Hepatocyte (in vitro differentiated cells): ENCODE data around the gene OR51E1. TPM values are rescaled to one million over a fixed set of nuclear protein-coding genes. Genes with fewer than 3 reads are reported as not detected.

Experiments
- DNase-seq: peaks from one replicate; pipeline ENCODE4 v3.0.0-alpha.2; 2016; ENCODE audit warnings: low spot score
- H2AFZ ChIP-seq: fragments of 200-600 bp; sonication (generic); 2 replicates; pipeline ENCODE4 v1.6.0; 2016; ENCODE audit warnings: antibody characterized with exemption, mild to moderate bottlenecking
- H3K27ac ChIP-seq: fragments of 200-600 bp; sonication (generic); 2 replicates; pipeline ENCODE4 v1.5.1; 2016; ENCODE audit warnings: mild to moderate bottlenecking
- H3K27me3 ChIP-seq: fragments of 200-600 bp; sonication (generic); 2 replicates; pipeline ENCODE4 v1.6.1; 2016
- H3K36me3 ChIP-seq: fragments of 200-600 bp; sonication (generic); replicated peaks from 2 replicates; pipeline ENCODE4 v1.5.1; 2016; ENCODE audit warnings: low read depth; ENCODE audit not compliant: insufficient read depth
- H3K4me1 ChIP-seq: fragments of 200-600 bp; sonication (generic); 2 replicates; pipeline ENCODE4 v1.5.1; 2016; ENCODE audit warnings: mild to moderate bottlenecking, moderate library complexity; ENCODE audit not compliant: insufficient read depth
- H3K4me2 ChIP-seq: fragments of 200-600 bp; sonication (generic); 2 replicates; pipeline ENCODE4 v1.6.0; 2016
- H3K4me3 ChIP-seq: fragments of 200-600 bp; sonication (generic); 2 replicates; pipeline ENCODE4 v1.5.1; 2016; ENCODE audit warnings: mild to moderate bottlenecking
- H3K79me2 ChIP-seq: fragments of 200-600 bp; sonication (generic); 2 replicates; pipeline ENCODE4 v1.6.0; 2017; ENCODE audit warnings: mild to moderate bottlenecking
- H3K9me2 ChIP-seq: fragments of 200-600 bp; sonication (generic); replicated peaks from 2 replicates; pipeline ENCODE4 v1.6.0; 2017; ENCODE audit warnings: mild to moderate bottlenecking; ENCODE audit not compliant: insufficient read depth
- H3K9me3 ChIP-seq: fragments of 200-600 bp; sonication (generic); 2 replicates; pipeline ENCODE4 v1.5.1; 2016; ENCODE audit warnings: low read depth, mild to moderate bottlenecking
- H4K20me1 ChIP-seq: fragments of 200-600 bp; sonication (generic); 2 replicates; pipeline ENCODE4 v1.6.0; 2016; ENCODE audit warnings: mild to moderate bottlenecking; ENCODE audit not compliant: insufficient read depth, poor library complexity, severe bottlenecking
- CTCF ChIP-seq: fragments of 200-600 bp; sonication (generic); IDR thresholded peaks from 2 replicates; pipeline ENCODE4 v1.5.1; 2016; ENCODE audit warnings: antibody characterized with exemption, mild to moderate bottlenecking; ENCODE audit not compliant: poor library complexity
- EZH2 ChIP-seq: fragments of 200-600 bp; sonication (generic); IDR thresholded peaks from 2 replicates; pipeline ENCODE4 v1.6.1; 2016; ENCODE audit warnings: antibody characterized with exemption, mild to moderate bottlenecking, borderline replicate concordance
- EZH2phosphoT487 ChIP-seq: fragments of 200-600 bp; sonication (generic); IDR thresholded peaks from one replicate; pipeline ENCODE4 v1.6.1; 2018; ENCODE audit warnings: antibody characterized with exemption, mild to moderate bottlenecking, low read depth, moderate library complexity; ENCODE audit not compliant: unreplicated experiment, severe bottlenecking
- WGBS: methylation state at CpG from one replicate; pipeline ENCODE4 v1.1.6; 2016; ENCODE audit warnings: low lambda C conversion rate; ENCODE audit errors: missing lambda C conversion rate; 5-methylcytosine and 5-hydroxymethylcytosine counted together
- polyA plus RNA-seq: library from polyadenylated mRNA; unstranded; fragments of >200 nt; fragmentation: Nextera tagmentation; extraction: Ambion mirVana; gene quantifications from 2 replicates; pipeline ENCODE4 v1.2.1, GENCODE V29; 2016
- total RNA-seq: library from RNA; depleted of rRNA; stranded (reverse); fragments of >200 nt; gene quantifications from 2 replicates; pipeline ENCODE4 v1.2.3, GENCODE V29; 2014

OR51E1 gene
- total RNA-seq = 1.2 and 1.3 TPM in 2 replicates
- 0.92 and 2.2 TPM in 2 replicates for polyA plus RNA-seq

GRCh38 chr11:4643682-4644081, at the start of gene OR51E1:
TSS of gene OR51E1 (plus strand) at chr11:4643982. CDS start at chr11:4652527, 8,545 bp downstream.
- Histone ChIP-seq H3K9me3 (no peaks in the 10 kb centered on the region), H3K4me3 (no peak within 1 kb of the TSS), H3K27ac (no peak within 1 kb of the TSS), H3K9me2 (no peaks in the 10 kb centered on the region), H4K20me1 (no peaks in the 10 kb centered on the region), H2AFZ (no peak within 1 kb of the TSS), H3K4me2 (no peak within 1 kb of the TSS), H3K4me1 (no peaks in the 10 kb centered on the region), H3K79me2 (no peaks in the 10 kb centered on the region), H3K27me3 (no peaks in the 10 kb centered on the region), H3K36me3 (no peaks in the 10 kb centered on the region)
- DNase-seq = no peak
- TF ChIP-seq EZH2phosphoT487 = no peak
- TF ChIP-seq EZH2 = no peak
- 90% methylated on average over 3 of the region's 3 CpGs for WGBS

DNA sequence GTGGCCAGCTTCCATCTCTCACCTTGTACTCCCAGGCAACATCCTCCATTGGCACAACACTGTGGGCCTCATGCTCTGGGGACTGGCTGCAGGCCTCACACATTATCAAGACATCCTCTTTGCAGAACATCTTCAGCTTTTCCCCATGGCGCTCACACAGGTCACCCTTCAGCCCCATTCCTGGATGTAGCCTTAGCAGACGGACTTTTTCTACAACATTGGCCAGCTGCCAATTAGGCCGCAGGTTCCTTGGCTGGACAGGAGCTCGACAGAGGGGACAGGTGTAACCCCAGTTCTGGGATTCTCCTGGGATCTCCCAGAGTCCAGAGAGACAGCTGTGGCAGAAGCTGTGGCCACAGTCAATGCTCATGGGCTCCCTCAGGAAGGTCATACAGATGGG, 38.7 kb upstream of the OR51E1 start:
- Histone ChIP-seq H3K9me3 (no peaks in the 10 kb centered on the region), H3K27ac (no peak overlapping the region), H3K4me2 (no peak overlapping the region), H3K36me3 (no peaks in the 10 kb centered on the region), H2AFZ (no peak overlapping the region), H3K4me3 (no peak overlapping the region), H4K20me1 (no peaks in the 10 kb centered on the region), H3K27me3 (no peaks in the 10 kb centered on the region), H3K9me2 (no peaks in the 10 kb centered on the region), H3K4me1 (peaks cover 13% of the 10 kb centered on the region), H3K79me2 (peaks cover 19% of the 10 kb centered on the region)
- no peak for DNase-seq
- TF ChIP-seq EZH2 (no peak), CTCF (no peak), EZH2phosphoT487 (no peak)
- 94% methylated on average over 4 of the region's 4 CpGs for WGBS

DNA sequence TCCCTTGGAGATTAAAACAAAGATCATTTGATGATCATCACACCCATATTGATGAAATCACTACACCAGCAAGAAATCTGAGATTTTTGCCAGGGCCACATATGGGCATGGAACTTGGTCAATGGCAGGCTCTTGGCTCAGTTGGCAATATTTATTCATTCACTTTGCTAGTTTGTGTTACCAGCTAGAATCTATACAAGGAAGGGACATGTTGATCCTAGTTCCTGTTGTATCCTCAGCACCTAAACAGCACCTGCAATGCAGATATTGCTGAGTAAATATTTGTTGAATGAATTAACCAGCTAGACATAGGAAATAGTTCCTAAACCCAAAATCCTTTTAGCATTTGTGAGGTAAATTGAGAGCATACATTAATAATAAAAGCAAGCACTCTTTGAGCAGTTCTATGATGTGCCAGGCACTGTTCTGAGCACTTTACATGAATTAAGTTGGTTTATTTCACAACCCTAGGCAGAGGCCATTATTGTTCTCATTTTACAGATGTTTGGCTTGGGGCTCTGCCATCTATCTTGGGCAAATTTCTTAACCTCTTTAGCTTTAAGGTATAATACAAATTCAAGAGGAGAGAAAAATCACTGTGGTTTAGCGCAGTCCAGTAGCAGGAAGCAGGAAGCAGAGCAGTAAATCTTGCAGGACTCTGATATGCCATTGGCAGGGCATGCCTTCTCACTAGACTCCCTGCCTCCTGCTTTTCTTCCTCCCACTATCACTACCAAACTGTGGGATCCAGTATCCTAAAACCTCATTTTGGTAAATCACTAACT, 37.4 kb upstream of the OR51E1 start:
- Histone ChIP-seq H3K4me3 (peak overlapping the region; percentile 58), H3K9me2 (no peaks in the 10 kb centered on the region), H2AFZ (no peak overlapping the region), H3K27me3 (no peaks in the 10 kb centered on the region), H3K9me3 (no peaks in the 10 kb centered on the region), H3K4me1 (peaks cover 13% of the 10 kb centered on the region), H3K4me2 (peak overlapping the region; percentile 85), H3K79me2 (peaks cover 19% of the 10 kb centered on the region), H3K36me3 (no peaks in the 10 kb centered on the region), H3K27ac (peak overlapping the region; percentile 92), H4K20me1 (no peaks in the 10 kb centered on the region)
- TF ChIP-seq EZH2 = no peak
- no peak for TF ChIP-seq EZH2phosphoT487
- no peak for TF ChIP-seq CTCF
- WGBS = 59% methylated on average over 1 of the region's 1 CpG
- no peak for DNase-seq

GRCh38 chr11:4607096-4607495, 36.7 kb upstream of the OR51E1 start:
- no peak for DNase-seq
- no peaks in the 10 kb centered on the region for H3K9me2 ChIP-seq
- no peaks in the 10 kb centered on the region for H3K9me3 ChIP-seq
- H3K27me3 ChIP-seq = no peaks in the 10 kb centered on the region
- WGBS = 62% methylated on average over 6 of the region's 6 CpGs
- peak overlapping the region; percentile 85 for H3K4me2 ChIP-seq
- H2AFZ ChIP-seq = peak overlapping the region; percentile 93
- peak overlapping the region; percentile 92 for H3K27ac ChIP-seq
- H3K79me2 ChIP-seq = peaks cover 19% of the 10 kb centered on the region
- no peaks in the 10 kb centered on the region for H3K36me3 ChIP-seq
- H4K20me1 ChIP-seq = no peaks in the 10 kb centered on the region
- peaks cover 13% of the 10 kb centered on the region for H3K4me1 ChIP-seq
- peak overlapping the region; percentile 58 for H3K4me3 ChIP-seq
- TF ChIP-seq EZH2phosphoT487 (no peak), CTCF (no peak)
